ENCODE data around the gene IFNK.
A peak's percentile ranks its signal among the peaks of the same experiment; 100 is the strongest.

IFNK gene

DNA sequence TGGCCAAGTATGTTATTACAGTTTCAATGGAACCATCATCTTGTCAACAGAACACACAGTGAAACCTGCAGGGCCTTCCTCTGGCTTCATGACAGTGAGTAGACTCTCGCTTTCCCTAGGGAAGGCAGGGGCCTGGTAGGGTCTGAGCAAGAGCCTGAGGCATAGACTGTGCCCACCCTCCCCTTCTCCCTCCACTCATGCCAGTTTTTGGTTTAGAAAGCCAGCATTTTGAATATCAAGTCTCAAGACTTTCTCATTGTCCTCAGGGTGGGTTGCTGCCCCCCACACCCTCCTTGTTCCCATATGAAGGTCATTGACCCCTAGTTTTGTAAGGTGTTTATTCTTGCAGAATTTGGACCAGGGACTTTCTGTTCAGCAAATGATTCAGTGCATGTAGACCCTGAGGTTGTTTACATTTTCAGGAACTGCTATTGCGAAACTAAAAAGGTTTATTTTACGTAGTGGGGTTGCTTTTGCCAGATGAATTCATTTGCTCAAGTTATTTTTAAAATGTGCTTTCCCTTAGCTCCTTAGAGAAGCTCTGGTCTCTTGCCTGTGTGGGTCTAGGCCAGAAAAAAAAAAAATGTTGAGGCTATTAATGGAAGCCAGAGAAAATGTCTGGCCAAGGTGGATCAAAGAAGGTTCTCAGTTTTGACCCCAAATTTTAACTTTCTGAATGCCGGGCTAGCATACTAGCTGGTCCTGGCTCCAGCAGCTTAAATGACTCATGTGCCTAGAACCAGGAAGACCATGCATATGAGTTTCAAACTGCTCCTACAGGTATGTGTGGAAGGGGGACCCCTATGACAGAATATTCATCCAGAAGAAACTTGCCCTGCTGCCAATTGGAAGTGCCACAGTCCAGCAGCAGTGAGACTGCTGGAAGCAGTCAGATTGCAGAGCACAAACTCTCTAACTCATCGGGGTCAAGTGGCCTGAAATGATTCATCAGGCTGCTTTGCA, 15.7 kb downstream of the IFNK start:
- peak; percentile 38 to 76 for DNase-seq

- DNase-seq: no peak
Measured at GRCh38 chr9:27540502-27540901, 16.4 kb downstream of the IFNK start.

GRCh38 chr9:27541740-27542139, 17.6 kb downstream of the IFNK start:
- no peak for DNase-seq

- DNase-seq: no peak
Measured at GRCh38 chr9:27542508-27542907, 18.4 kb downstream of the IFNK start.

GRCh38 chr9:27545471-27545870, 21.4 kb downstream of the IFNK start:
- DNase-seq: no peak

GRCh38 chr9:27548055-27548741, 24.1 kb downstream of the IFNK start:
- DNase-seq: peak; percentile 42 to 66

DNA sequence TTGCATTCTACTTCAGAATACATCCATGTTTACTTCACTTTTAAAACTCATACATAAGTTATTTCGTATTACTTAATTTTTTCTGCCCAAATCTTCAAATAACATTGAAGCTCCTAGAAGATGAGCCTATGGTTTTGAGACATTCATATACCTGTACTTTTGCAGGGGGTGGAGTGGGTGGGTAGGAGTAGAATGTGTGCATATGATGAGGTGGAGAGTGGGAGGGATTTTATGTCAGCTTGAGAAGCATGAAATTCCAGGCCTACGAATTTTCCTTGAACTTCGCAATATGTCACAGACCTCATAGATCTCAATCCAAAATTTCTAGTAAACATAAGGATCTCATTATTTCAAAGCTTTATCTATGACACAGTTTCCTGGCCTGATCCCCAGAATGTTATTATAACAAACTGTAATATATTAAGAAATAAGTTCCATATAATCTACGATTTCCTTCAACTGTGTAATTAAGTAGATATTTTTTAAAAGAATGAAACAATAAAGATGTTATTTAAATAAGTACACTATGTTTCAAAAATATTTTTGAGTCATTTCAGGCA, 25.2 kb downstream of the IFNK start:
- no peak for DNase-seq

DNA sequence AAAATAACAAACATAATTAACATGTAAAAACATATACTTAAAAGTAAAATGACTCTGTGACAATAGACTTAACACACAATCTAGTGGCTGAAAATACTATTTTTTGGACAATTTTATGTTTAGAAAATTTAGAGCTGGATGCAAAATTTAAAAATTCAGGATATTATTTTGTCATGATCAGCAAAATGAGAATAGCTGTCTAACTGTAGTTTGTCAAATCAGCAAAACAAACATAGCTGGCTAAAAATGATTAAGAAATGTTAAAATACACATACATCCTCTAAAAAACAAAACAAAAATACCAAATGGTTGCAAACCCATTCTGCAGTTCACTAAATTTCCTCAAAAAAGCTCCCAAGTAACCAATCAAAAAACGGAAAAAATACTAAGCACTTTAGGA, 30.6 kb downstream of the IFNK start:
- DNase-seq: no peak

- no peak for DNase-seq
Measured at GRCh38 chr9:27556470-27556869, 32.4 kb downstream of the IFNK start.

DNA sequence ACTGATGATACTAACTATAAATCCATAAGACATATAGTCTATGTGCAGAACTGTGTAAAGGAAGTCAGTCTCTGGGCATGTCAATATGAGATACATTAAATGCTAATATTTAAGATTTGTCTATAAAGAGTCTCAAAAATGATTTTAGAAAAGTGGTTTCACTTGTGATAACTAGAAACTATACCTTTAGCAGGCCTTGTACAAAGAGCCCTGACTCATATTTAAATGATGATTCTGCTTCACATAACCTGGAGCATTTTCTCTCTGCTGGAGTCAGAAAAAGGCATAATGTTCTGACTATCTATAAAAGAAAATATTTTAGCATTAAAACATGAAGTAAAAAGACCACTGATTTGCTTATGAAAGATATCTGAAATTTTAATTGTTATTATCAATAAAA, 34.2 kb downstream of the IFNK start:
- no peak for DNase-seq

DNA sequence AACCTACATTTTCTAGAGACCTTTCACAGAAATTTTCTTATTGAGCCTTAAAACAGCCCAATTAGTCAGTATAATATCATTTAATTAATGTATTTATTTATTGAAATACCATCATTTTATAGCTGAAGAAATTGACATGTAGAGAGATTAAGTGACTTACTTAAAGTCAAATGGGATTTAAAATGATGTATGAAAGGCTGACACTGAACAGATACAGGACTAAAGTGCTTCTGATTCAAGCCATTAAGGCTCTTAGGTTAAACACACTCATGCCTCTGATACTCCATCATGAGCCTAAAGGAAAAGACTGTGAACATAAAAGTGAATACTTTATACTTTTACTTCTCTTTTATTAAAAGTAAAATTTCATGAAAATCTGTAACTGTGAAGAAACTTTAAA, 36.4 kb downstream of the IFNK start:
- no peak for DNase-seq

- no peak for DNase-seq
Measured at GRCh38 chr9:27561685-27562084, 37.6 kb downstream of the IFNK start.

GRCh38 chr9:27563738-27564430, 39.8 kb downstream of the IFNK start:
- peak; percentile 62 to 64 for DNase-seq

DNA sequence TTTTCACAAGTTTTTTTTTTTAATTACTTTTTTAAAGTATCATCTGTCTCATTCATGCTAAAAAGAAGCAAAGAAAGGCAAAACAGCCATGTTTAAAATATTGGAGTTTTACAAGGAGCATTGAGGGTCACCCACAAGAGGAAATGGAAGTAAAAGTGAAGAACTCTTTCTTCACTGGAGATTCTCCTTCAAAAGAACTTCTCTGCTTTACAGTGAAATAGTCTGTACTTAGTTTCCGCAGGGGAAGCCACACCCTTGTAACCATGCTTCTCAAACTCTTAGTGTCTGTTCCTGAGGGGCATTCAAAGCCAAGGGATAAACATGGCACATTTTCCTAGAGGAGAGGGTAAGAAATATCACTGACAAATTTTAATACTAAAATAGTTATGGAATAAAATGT, 40.6 kb downstream of the IFNK start:
- DNase-seq: peak; percentile 78 to 84

GRCh38 chr9:27565696-27566095, 41.6 kb downstream of the IFNK start:
- peak; percentile 22 to 45 for DNase-seq

DNA sequence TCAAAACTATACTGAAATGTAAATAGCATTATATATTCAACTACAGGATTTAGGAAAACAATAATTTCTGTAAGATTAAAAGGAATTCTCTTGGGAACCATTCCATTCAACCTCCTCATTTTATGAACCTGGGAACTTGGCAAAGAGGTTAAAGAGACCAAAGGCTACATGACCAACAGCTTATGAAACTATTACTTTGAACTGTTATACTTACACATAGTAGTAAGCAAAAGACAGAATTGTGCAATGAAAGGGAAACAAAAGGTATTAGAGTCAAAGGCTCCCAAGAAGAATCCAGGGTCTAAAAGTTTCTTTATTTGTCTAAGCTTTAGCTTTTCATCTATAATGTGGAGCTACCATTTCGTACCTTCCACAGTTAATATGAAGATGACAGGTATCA, 42.0 kb downstream of the IFNK start:
- peak in 1 of 2 donors; percentile 52 for DNase-seq

DNA sequence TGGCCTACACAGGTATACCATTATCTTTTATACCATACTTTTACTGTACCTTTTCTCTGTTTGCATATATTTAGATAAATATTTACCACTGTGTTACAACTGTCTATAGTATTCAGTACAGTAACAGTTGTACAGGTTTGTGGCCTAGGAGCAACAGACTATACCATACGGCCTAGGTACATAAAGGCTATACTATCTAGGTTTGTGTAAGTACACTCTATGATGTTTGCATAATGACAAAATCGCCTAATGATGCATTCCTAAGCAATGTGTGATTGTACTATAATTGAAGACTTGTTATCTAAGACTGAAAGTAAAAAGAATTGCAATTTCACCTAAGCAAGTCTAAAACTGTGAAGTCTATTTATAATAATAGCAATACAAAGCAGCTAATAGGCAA, 45.3 kb downstream of the IFNK start:
- no peak for DNase-seq

DNA sequence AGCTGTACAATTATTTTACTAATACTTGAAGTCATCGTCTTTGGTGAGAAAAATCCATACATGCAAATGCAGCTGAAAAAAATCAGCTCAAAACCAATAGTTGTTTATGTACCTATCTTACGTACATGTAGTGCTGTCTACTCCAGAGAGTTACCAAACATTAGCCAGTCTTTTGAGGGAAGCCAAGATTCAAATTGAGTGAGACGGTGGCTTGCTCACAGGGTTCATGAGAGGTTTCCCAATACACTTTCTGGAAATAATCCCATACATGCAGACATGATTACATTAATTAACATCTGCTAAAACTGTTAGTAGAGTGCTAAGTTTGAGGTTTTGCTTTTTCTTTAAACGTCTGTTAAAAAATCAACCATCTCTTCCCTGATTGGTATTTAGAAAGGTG, 46.9 kb downstream of the IFNK start:
- peak; percentile 52 to 61 for DNase-seq

DNA sequence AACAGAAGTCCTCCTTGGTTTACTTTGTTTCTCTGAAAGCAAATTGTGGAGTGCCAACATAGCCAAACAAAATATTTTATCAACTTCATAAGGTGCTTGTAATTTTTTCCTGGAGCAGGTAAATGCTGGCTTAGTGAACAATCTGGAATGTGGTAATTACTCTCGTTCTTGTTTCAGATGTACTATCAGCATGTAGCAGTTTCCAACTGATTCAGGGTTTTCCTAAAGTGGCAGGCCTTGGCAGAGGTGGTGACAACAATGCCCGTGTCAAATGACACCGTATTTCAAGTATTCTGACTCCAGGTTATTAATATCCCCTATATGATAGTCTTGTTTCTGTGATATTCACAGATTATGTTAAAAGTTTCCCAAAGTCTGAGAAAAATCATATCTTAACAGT, 48.0 kb downstream of the IFNK start:
- peak; percentile 48 to 62 for DNase-seq

- peak; percentile 93 to 99 for DNase-seq
Measured at GRCh38 chr9:27572566-27572917, 48.5 kb downstream of the IFNK start.

DNA sequence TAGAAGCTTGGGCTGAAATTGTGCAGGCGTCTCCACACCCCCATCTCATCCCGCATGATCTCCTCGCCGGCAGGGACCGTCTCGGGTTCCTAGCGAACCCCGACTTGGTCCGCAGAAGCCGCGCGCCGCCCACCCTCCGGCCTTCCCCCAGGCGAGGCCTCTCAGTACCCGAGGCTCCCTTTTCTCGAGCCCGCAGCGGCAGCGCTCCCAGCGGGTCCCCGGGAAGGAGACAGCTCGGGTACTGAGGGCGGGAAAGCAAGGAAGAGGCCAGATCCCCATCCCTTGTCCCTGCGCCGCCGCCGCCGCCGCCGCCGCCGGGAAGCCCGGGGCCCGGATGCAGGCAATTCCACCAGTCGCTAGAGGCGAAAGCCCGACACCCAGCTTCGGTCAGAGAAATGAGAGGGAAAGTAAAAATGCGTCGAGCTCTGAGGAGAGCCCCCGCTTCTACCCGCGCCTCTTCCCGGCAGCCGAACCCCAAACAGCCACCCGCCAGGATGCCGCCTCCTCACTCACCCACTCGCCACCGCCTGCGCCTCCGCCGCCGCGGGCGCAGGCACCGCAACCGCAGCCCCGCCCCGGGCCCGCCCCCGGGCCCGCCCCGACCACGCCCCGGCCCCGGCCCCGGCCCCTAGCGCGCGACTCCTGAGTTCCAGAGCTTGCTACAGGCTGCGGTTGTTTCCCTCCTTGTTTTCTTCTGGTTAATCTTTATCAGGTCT, 49.0 kb downstream of the IFNK start, which contains the start of gene C9orf72:
Gene C9orf72, minus strand, starts transcription at position 564 of the 716 bp plus-strand sequence. CDS start 6,361 bp downstream, outside the sequence.
- peak; percentile 70 to 83 for DNase-seq
